GM19193 (cell line): Measurements from ENCODE around the gene SPO11.

Source experiments
- POLR2A ChIP-seq: IDR thresholded peaks from 4 replicates; pipeline ENCODE4 v1.6.1; 2011; ENCODE audit not compliant: insufficient read depth, insufficient read length; ENCODE audit errors: extremely low read depth

Gene SPO11

GRCh38 chr20:57390604-57391438 is 61.2 kb downstream of the SPO11 start, which contains the start of gene RBM38:
Gene RBM38, plus strand, starts transcription at chr20:57391396. Its CDS starts 186 bp downstream, at chr20:57391582.
- peak; percentile 32 for TF ChIP-seq POLR2A

GRCh38 chr20:57391439-57392301 is 62.1 kb downstream of the SPO11 start:
- peak; percentile 76 for TF ChIP-seq POLR2A

GRCh38 chr20:57392512-57393271 is 63.1 kb downstream of the SPO11 start:
- peak; percentile 56 for TF ChIP-seq POLR2A
